Measurements from ENCODE around the gene HOXC9. TPM values are rescaled to one million over a fixed set of nuclear protein-coding genes. Genes with fewer than 3 reads are reported as not detected.

HOXC9 gene
- total RNA-seq, 2 donors from 2014 or later: not detected

- Histone ChIP-seq H3K27ac (no peak overlapping the region), H3K27me3 (peaks cover 67 to 73% of the 10 kb centered on the region in 2 donors), H3K36me3 (no peaks in the 10 kb centered on the region), H3K4me1 (peaks cover 0 to 29% of the 10 kb centered on the region in 2 donors), H3K4me3 (no peak overlapping the region), H3K9me3 (no peaks in the 10 kb centered on the region)
- no peak for TF ChIP-seq CTCF (IDR thresholded peaks at IDR 0.05)
- DNase-seq (ENCODE audit: low spot score): no peak
Measured at GRCh38 chr12:53976823-53977595, 23.0 kb upstream of the HOXC9 start.

- Histone ChIP-seq H3K27ac (no peak overlapping the region), H3K4me3 (no peak overlapping the region), H3K27me3 (peaks cover 66 to 72% of the 10 kb centered on the region in 2 donors), H3K9me3 (no peaks in the 10 kb centered on the region), H3K36me3 (no peaks in the 10 kb centered on the region), H3K4me1 (peaks cover 0 to 29% of the 10 kb centered on the region in 2 donors)
- no peak for TF ChIP-seq CTCF (IDR thresholded peaks at IDR 0.05)
- no peak for DNase-seq (ENCODE audit: low spot score)
Measured at GRCh38 chr12:53977596-53978445, 22.1 kb upstream of the HOXC9 start.

- H3K36me3 ChIP-seq: no peaks in the 10 kb centered on the region
- DNase-seq (ENCODE audit: low spot score): no peak
- H3K4me1 ChIP-seq: peaks cover 0 to 20% of the 10 kb centered on the region in 2 donors
- no peak overlapping the region for H3K27ac ChIP-seq
- H3K4me3 ChIP-seq: no peak overlapping the region
- no peaks in the 10 kb centered on the region for H3K9me3 ChIP-seq
- TF ChIP-seq CTCF (IDR thresholded peaks at IDR 0.05): no peak
- H3K27me3 ChIP-seq: peaks cover 65 to 72% of the 10 kb centered on the region in 2 donors
Measured at GRCh38 chr12:53978477-53979356, 21.2 kb upstream of the HOXC9 start.

- no peak for DNase-seq (ENCODE audit: low spot score)
- H3K36me3 ChIP-seq: no peaks in the 10 kb centered on the region
- no peak for TF ChIP-seq CTCF (IDR thresholded peaks at IDR 0.05)
- H3K27me3 ChIP-seq: peaks cover 66 to 73% of the 10 kb centered on the region in 2 donors
- H3K4me1 ChIP-seq: peaks cover 0 to 18% of the 10 kb centered on the region in 2 donors
- H3K9me3 ChIP-seq: no peaks in the 10 kb centered on the region
- no peak overlapping the region for H3K4me3 ChIP-seq
- no peak overlapping the region for H3K27ac ChIP-seq
Measured at GRCh38 chr12:53980104-53980801, 19.7 kb upstream of the HOXC9 start.
